MCF 10A (cell line): ENCODE results near the gene SMCO2. TPM values are rescaled to one million over a fixed set of nuclear protein-coding genes. Genes with fewer than 3 reads are reported as not detected.

ENCODE experiments used
- BruUV-seq: library from RNA; stranded (reverse); fragments of 400-500 nt; replicated peaks from 2 replicates; lab custom pipeline; 2021; lab: Mats Ljungman, UMichigan
- CTCF ChIA-PET: fragments of 300-600 bp; sonication (Branson Sonifier 250); formaldehyde crosslinking; extraction: SDS; loops from one replicate; lab custom pipeline; 2021; ENCODE audit warnings: antibody characterized with exemption, inconsistent platforms; lab: Yijun Ruan, JAX
- POLR2A ChIA-PET: fragments of 300-600, 350-650 bp; sonication (Branson Sonifier 250); formaldehyde crosslinking; extraction: SDS; loops from one replicate; lab custom pipeline; 2020; ENCODE audit warnings: antibody characterized with exemption, inconsistent platforms; lab: Yijun Ruan, JAX
- DNase-seq: peaks from one replicate; pipeline ENCODE4 v3.0.0-alpha.2; 2018; ENCODE audit not compliant: unreplicated experiment
- H3K27ac Mint-ChIP-seq: one replicate; pipeline ENCODE4 v1.8.0; 2022; ENCODE audit warnings: mild to moderate bottlenecking, low read depth, mixed read lengths; ENCODE audit not compliant: unreplicated experiment
- H3K27me3 Mint-ChIP-seq: one replicate; pipeline ENCODE4 v1.8.0; 2022; ENCODE audit warnings: mixed read lengths; ENCODE audit not compliant: insufficient read depth, unreplicated experiment
- H3K36me3 Mint-ChIP-seq: one replicate; pipeline ENCODE4 v1.8.0; 2022; ENCODE audit warnings: mild to moderate bottlenecking, moderate library complexity, mixed read lengths; ENCODE audit not compliant: insufficient read depth, unreplicated experiment
- H3K4me1 Mint-ChIP-seq: one replicate; pipeline ENCODE4 v1.8.0; 2022; ENCODE audit warnings: mixed read lengths; ENCODE audit not compliant: insufficient read depth, unreplicated experiment
- H3K4me3 Mint-ChIP-seq: one replicate; pipeline ENCODE4 v1.8.0; 2022; ENCODE audit warnings: mild to moderate bottlenecking, moderate library complexity, mixed read lengths; ENCODE audit not compliant: unreplicated experiment
- H3K9me3 Mint-ChIP-seq: one replicate; pipeline ENCODE4 v1.8.0; 2022; ENCODE audit warnings: mixed read lengths; ENCODE audit not compliant: unreplicated experiment
- CTCF ChIP-seq: fragments of 200-600 bp; IDR thresholded peaks from one replicate; pipeline ENCODE4 v1.8.0; 2022; ENCODE audit warnings: antibody characterized with exemption, mild to moderate bottlenecking; ENCODE audit not compliant: unreplicated experiment
- intact Hi-C: fragments of 100-400 bp; cut with micrococcal nuclease; formaldehyde crosslinking; loops from 2 replicates; pipeline ENCODE4 v1.14.1; 2022
- total RNA-seq: library from RNA; stranded (reverse); gene quantifications from 2 replicates; pipeline ENCODE4 v1.2.3, GENCODE V29; 2022

SMCO2 gene
- total RNA-seq, 1 experiment from 2014 or later, result not detected

GRCh38 chr12:27437839-27438238 lies 8.7 kb upstream of the SMCO2 start:
- BruUV-seq, result no TSS peak
- peaks cover 7% of the 10 kb centered on the region for H3K4me1 Mint-ChIP-seq
- H3K27me3 Mint-ChIP-seq, result no peaks in the 10 kb centered on the region
- ChIA-PET CTCF (interaction anchor here (0.7 to 6.0 kb wide), 4 partner anchors 23 to 214 kb away, joined by 3 to 49 read pairs (median 35); partner anchors contain the start of gene PPFIBP1), POLR2A (no interaction called here)
- H3K27ac Mint-ChIP-seq, result no peak overlapping the region
- intact Hi-C loops, result loop anchor here (5.0 kb wide), 1 partner anchor 214 kb away; no protein-coding TSS in a partner anchor
- no peak for TF ChIP-seq CTCF
- H3K36me3 Mint-ChIP-seq, result no peaks in the 10 kb centered on the region
- DNase-seq, result no peak
- no peak overlapping the region for H3K4me3 Mint-ChIP-seq
- H3K9me3 Mint-ChIP-seq, result no peaks in the 10 kb centered on the region

GRCh38 chr12:27447761-27448160 lies 1.2 kb downstream of the SMCO2 start:
- H3K4me1 Mint-ChIP-seq, result no peaks in the 10 kb centered on the region
- BruUV-seq, result no TSS peak

GRCh38 chr12:27449026-27449425 lies 2.5 kb downstream of the SMCO2 start:
- Mint-ChIP-seq H3K27ac (no peak overlapping the region), H3K4me3 (no peak overlapping the region), H3K9me3 (no peaks in the 10 kb centered on the region), H3K36me3 (no peaks in the 10 kb centered on the region), H3K4me1 (no peaks in the 10 kb centered on the region), H3K27me3 (no peaks in the 10 kb centered on the region)
- CTCF ChIA-PET, result no interaction called here
- no TSS peak for BruUV-seq
- no peak for TF ChIP-seq CTCF
- no peak for DNase-seq
- intact Hi-C loops, result no loop called here
- POLR2A ChIA-PET, result no interaction called here

More at GRCh38 chr12:27447761-27448160, 1.2 kb downstream of the SMCO2 start:
- Mint-ChIP-seq H3K27ac (no peak overlapping the region), H3K27me3 (no peaks in the 10 kb centered on the region), H3K36me3 (no peaks in the 10 kb centered on the region), H3K4me3 (no peak overlapping the region), H3K9me3 (no peaks in the 10 kb centered on the region)
- DNase-seq, result no peak
- TF ChIP-seq CTCF, result no peak
- intact Hi-C loops, result no loop called here
- POLR2A ChIA-PET, result interaction anchor here (1.2 kb wide), 1 partner anchor 58 kb away, joined by 3 read pairs; no protein-coding TSS in a partner anchor
- CTCF ChIA-PET, result interaction anchor here (0.7 to 4.5 kb wide), 2 partner anchors 11 to 13 kb away, joined by 3 to 26 read pairs; no protein-coding TSS in a partner anchor

GRCh38 chr12:27449893-27450534 lies 3.5 kb downstream of the SMCO2 start:
- no TSS peak for BruUV-seq
- no peak overlapping the region for H3K27ac Mint-ChIP-seq
- no peaks in the 10 kb centered on the region for H3K4me1 Mint-ChIP-seq
- ChIA-PET CTCF (interaction anchor here (1.4 kb wide), 1 partner anchor 16 kb away, joined by 3 read pairs; no protein-coding TSS in a partner anchor), POLR2A (no interaction called here)
- no peak for TF ChIP-seq CTCF
- intact Hi-C loops, result no loop called here
- no peak overlapping the region for H3K4me3 Mint-ChIP-seq
- no peaks in the 10 kb centered on the region for H3K36me3 Mint-ChIP-seq
- H3K27me3 Mint-ChIP-seq, result no peaks in the 10 kb centered on the region
- DNase-seq, result no peak
- H3K9me3 Mint-ChIP-seq, result no peaks in the 10 kb centered on the region
